GM23338 (cell line): ENCODE measurements around the gene ACSM2B.

Experiments
- CREB1 ChIP-seq: fragments of 250-450 bp; sonication (Bioruptor Pico); IDR thresholded peaks from 2 replicates; pipeline ENCODE4 v1.5.0; 2020; ENCODE audit warnings: low read depth, mild to moderate bottlenecking, moderate library complexity
- EZH2 ChIP-seq: fragments of 200-600 bp; sonication (generic); IDR thresholded peaks from one replicate; pipeline ENCODE4 v1.8.0; 2017; ENCODE audit warnings: antibody characterized with exemption, mild to moderate bottlenecking, low read depth; ENCODE audit not compliant: unreplicated experiment
- POLR2AphosphoS5 ChIP-seq: IDR thresholded peaks from 2 replicates; pipeline ENCODE4 v1.6.1; 2016; ENCODE audit warnings: antibody characterized with exemption, low read depth
- ZNF114 ChIP-seq: fragments of 250-450 bp; sonication (Bioruptor Pico); IDR thresholded peaks from 2 replicates; pipeline ENCODE4 v1.5.0; 2020; ENCODE audit warnings: mild to moderate bottlenecking, moderate library complexity
- ZNF331 ChIP-seq: fragments of 250-450 bp; sonication (Bioruptor Pico); IDR thresholded peaks from 2 replicates; pipeline ENCODE4 v1.5.0; 2020; ENCODE audit warnings: low read depth, mild to moderate bottlenecking, moderate library complexity
- TF ChIP-seq, protein P1 (sequence below), 2 experiments: fragments of 200-600 bp in 1 of 2; sonication (generic) in 1 of 2; conservative IDR thresholded peaks; 2 replicates each; pipeline versions ENCODE4 v1.5.1 to v1.6.1; 2016 to 2017; ENCODE audit warnings: antibody characterized with exemption in 2 of 2, low read depth in 2 of 2, mild to moderate bottlenecking in 2 of 2, moderate library complexity in 1 of 2

DNA sequence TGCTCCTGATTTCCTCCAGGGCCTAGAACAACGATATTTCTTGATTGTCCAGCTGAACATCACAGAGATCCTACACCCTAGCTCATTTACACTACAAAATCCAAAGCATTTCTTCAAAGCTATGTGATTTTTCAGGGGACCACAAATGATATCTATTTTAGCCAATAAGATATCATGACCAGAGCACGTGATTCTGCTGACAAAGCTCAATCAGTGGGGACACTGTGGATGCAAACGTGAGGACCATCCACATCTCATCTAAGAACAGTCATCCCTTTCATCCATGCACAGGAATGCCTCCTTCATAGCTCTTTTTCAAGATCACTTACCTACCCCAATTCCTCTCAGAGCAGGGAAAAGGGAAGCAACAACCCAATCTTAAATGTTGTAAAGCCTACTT lies 56.9 kb downstream of the ACSM2B start:
- TF ChIP-seq, protein P1, sequence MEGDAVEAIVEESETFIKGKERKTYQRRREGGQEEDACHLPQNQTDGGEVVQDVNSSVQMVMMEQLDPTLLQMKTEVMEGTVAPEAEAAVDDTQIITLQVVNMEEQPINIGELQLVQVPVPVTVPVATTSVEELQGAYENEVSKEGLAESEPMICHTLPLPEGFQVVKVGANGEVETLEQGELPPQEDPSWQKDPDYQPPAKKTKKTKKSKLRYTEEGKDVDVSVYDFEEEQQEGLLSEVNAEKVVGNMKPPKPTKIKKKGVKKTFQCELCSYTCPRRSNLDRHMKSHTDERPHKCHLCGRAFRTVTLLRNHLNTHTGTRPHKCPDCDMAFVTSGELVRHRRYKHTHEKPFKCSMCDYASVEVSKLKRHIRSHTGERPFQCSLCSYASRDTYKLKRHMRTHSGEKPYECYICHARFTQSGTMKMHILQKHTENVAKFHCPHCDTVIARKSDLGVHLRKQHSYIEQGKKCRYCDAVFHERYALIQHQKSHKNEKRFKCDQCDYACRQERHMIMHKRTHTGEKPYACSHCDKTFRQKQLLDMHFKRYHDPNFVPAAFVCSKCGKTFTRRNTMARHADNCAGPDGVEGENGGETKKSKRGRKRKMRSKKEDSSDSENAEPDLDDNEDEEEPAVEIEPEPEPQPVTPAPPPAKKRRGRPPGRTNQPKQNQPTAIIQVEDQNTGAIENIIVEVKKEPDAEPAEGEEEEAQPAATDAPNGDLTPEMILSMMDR (conservative IDR thresholded peaks at IDR 0.05; ENCODE audit: low read depth in 2 of 2), result no peak
- no peak for TF ChIP-seq ZNF114
- no peak for TF ChIP-seq ZNF331 (CRISPR knock-in tag)
- no peak for TF ChIP-seq EZH2
- no peak for TF ChIP-seq POLR2AphosphoS5
- no peak for TF ChIP-seq CREB1
